Measurements from ENCODE around the gene CLSTN3.

Gene CLSTN3

DNA sequence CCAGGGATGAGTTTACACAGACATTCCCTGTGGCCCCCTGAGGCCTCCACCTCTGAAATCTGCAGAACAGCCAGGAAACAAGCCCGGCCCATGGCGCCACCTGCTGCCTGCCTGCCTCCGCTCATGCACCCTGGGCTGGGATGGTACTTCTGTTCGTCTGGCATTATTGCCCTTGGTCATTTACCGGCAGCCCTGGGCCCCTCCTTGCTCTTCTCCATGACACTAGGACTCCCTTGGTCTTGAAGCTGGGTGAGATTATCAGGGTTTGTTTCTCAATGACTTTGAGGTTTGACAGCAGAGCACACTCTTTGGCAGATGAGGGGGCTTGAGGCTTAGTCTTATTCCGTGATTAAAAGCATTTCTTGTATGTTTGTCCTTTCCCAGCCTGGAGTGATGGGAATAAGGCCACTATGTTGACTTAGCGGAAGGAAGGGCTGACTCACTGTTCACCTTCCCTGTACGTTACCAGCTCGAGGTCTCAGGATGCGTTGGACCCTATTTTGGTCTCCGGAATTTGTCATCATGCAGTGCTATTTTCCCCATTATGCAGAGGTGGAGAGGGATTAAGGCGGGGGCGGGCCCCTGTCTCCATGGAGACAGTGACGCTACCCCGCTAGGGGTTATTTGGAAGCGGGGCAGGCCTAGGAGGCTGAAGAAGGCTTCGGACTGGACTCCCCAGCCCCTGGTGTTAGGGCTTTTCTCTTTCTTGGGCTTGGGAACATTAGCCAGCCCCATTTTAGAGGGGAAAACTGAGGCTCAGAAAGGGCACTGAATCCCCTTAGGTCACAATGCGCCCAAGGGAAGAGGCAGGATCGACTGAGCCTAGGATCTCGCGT lies 58.6 kb downstream of the CLSTN3 start:
- DNase-seq (ENCODE audit: low read depth), result peak; percentile 66

GRCh38 chr12:7189398-7190267 lies 59.5 kb downstream of the CLSTN3 start, which contains the start of gene PEX5:
Gene PEX5, plus strand, starts transcription at chr12:7189686. Its CDS starts 692 bp downstream, at chr12:7190378.
- peak; percentile 94 for DNase-seq (ENCODE audit: low read depth)

DNA sequence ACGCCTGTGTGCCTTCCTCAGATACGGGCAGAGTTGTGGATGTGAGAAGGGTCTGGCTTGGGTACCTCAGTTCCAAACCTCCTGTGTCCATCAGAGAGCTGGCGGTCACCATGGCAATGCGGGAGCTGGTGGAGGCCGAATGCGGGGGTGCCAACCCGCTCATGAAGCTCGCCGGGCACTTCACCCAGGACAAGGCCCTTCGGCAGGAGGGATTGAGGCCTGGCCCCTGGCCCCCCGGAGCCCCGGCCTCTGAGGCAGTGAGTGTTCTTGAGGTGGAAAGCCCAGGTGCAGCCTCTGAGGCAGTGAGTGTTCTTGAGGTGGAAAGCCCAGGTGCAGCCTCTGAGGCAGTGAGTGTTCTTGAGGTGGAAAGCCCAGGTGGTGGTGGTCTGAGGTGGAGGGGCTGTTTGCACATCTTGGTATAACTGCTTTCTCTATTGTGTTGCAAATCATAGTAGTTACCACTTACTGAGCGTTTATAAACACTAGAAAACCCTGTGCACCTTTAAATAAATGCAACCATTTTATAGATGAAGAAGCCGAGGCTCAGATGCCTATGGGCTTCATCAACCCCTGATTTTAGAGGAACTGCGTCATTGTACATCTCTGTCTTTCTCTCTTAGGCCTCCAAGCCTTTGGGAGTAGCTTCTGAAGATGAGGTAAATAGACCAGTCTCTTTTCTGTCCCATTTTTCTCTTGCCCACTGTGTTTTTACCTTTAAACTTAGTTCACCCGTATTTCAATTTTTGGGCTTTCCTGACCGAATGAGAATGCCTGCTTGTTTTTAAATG lies 60.3 kb downstream of the CLSTN3 start:
- peak; percentile 18 for DNase-seq (ENCODE audit: low read depth)

- no peak for DNase-seq (ENCODE audit: low read depth)
Measured at GRCh38 chr12:7193674-7194073, 63.5 kb downstream of the CLSTN3 start.

GRCh38 chr12:7197841-7198240 lies 67.7 kb downstream of the CLSTN3 start:
- DNase-seq (ENCODE audit: low read depth), result no peak

- DNase-seq (ENCODE audit: low read depth), result no peak
Measured at GRCh38 chr12:7203109-7203508, 72.9 kb downstream of the CLSTN3 start.

DNA sequence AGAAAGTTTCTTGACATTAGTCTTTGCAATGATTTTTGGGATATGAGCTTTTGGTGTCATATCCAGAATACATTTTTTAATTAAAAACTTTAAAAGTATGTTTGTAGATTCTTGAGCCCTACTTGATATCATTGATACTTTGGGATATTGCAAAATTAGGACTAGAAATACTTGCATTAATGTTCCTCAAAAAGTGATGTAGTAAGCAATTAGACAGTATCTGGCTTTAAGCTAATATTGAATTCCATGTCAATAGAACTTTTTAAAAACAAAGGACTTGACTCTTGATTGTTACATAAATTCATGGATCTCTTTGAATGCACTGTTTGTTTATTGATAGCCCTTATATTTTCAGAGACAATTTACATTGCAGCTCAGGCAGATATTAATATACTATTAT lies 74.9 kb downstream of the CLSTN3 start:
- DNase-seq (ENCODE audit: low read depth), result no peak

GRCh38 chr12:7206691-7207090 lies 76.5 kb downstream of the CLSTN3 start:
- DNase-seq (ENCODE audit: low read depth), result no peak

GRCh38 chr12:7207866-7208625 lies 77.9 kb downstream of the CLSTN3 start:
- DNase-seq (ENCODE audit: low read depth), result no peak

Measured in iris pigment epithelial cell (primary cell).